Neural crest cell (in vitro differentiated cells): ENCODE measurements around the gene SLC10A6. TPM values are rescaled to one million over a fixed set of nuclear protein-coding genes. Genes with fewer than 3 reads are reported as not detected.

Experiments used
- DNase-seq: peaks from one replicate; pipeline ENCODE4 v3.0.0; 2021; ENCODE audit warnings: low read depth, mixed read lengths, low spot score
- H3K27ac Mint-ChIP-seq: one replicate; pipeline ENCODE4 v1.8.0; 2021; ENCODE audit warnings: mild to moderate bottlenecking, mixed read lengths; ENCODE audit not compliant: unreplicated experiment
- H3K27me3 Mint-ChIP-seq: 2 replicates; pipeline ENCODE4 v1.8.0; 2021; ENCODE audit warnings: low read depth, mild to moderate bottlenecking, mixed read lengths
- H3K36me3 Mint-ChIP-seq: 2 replicates; pipeline ENCODE4 v1.8.0; 2021; ENCODE audit warnings: low read depth, mild to moderate bottlenecking, mixed read lengths
- H3K4me1 Mint-ChIP-seq: 2 replicates; pipeline ENCODE4 v1.8.0; 2021; ENCODE audit warnings: mixed read lengths
- H3K4me3 Mint-ChIP-seq: one replicate; pipeline ENCODE4 v1.8.0; 2021; ENCODE audit warnings: mild to moderate bottlenecking, mixed read lengths
- H3K9me3 Mint-ChIP-seq: 2 replicates; pipeline ENCODE4 v1.8.0; 2021; ENCODE audit warnings: mixed read lengths
- total RNA-seq: library from RNA; stranded (reverse); gene quantifications from 2 replicates; pipeline ENCODE4 v1.2.1, GENCODE V29; 2021
- TF ChIP-seq, protein P1 (sequence below): fragments of 200-600 bp; sonication (generic); conservative IDR thresholded peaks from 2 replicates; pipeline ENCODE4 v1.5.0; 2021; ENCODE audit warnings: antibody characterized with exemption, mild to moderate bottlenecking

SLC10A6 gene
- total RNA-seq, 1 donor from 2014 or later: not detected

DNA sequence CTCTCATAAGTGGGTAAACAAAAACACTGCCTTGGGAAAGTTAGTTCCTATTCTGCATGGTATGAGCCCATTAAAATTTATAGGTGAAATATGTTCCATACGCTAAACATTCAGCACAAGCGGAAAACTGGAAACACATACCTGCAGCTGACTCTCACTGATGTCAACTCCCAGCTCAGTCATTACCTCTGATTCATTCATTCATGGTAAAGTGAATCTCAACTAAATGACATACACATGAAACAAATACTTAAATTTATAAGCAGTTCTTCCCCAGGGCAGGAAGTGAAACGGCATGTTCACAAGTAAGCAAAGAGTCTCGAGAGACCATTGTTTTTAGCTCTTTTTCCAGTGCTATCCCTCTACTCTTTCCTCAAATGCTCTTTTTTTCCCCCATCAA lies 1.6 kb downstream of the SLC10A6 start:
- H3K4me1 Mint-ChIP-seq: peaks cover 4% of the 10 kb centered on the region
- no peak overlapping the region for H3K4me3 Mint-ChIP-seq
- peaks cover 6% of the 10 kb centered on the region for H3K9me3 Mint-ChIP-seq
- H3K36me3 Mint-ChIP-seq: no peaks in the 10 kb centered on the region
- H3K27ac Mint-ChIP-seq: no peak overlapping the region
- no peaks in the 10 kb centered on the region for H3K27me3 Mint-ChIP-seq
- TF ChIP-seq, protein P1, sequence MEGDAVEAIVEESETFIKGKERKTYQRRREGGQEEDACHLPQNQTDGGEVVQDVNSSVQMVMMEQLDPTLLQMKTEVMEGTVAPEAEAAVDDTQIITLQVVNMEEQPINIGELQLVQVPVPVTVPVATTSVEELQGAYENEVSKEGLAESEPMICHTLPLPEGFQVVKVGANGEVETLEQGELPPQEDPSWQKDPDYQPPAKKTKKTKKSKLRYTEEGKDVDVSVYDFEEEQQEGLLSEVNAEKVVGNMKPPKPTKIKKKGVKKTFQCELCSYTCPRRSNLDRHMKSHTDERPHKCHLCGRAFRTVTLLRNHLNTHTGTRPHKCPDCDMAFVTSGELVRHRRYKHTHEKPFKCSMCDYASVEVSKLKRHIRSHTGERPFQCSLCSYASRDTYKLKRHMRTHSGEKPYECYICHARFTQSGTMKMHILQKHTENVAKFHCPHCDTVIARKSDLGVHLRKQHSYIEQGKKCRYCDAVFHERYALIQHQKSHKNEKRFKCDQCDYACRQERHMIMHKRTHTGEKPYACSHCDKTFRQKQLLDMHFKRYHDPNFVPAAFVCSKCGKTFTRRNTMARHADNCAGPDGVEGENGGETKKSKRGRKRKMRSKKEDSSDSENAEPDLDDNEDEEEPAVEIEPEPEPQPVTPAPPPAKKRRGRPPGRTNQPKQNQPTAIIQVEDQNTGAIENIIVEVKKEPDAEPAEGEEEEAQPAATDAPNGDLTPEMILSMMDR: no peak
- no peak for DNase-seq

DNA sequence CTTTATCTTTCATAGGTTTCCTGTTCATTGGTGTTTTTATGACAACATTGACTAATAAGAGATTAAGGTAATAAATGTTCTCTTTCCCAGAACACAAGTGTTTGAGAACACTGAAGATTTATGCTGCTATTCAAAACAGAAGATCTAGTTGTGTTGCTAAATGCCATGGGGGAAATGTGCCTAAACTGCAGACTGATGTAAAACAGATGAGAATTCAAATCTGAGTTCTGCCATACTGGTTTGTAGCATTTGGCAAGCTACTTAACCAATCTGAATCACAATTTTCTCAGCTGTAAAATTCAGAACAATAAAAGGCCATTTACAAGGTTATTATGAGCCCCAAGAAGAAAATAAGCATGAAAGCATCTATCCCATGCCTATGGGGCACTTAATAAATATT lies 2.3 kb downstream of the SLC10A6 start:
- Mint-ChIP-seq H3K4me1 (peaks cover 4% of the 10 kb centered on the region), H3K9me3 (peaks cover 6% of the 10 kb centered on the region), H3K27me3 (no peaks in the 10 kb centered on the region), H3K27ac (no peak overlapping the region), H3K4me3 (no peak overlapping the region), H3K36me3 (no peaks in the 10 kb centered on the region)
- DNase-seq: no peak
- TF ChIP-seq, protein P1: no peak

DNA sequence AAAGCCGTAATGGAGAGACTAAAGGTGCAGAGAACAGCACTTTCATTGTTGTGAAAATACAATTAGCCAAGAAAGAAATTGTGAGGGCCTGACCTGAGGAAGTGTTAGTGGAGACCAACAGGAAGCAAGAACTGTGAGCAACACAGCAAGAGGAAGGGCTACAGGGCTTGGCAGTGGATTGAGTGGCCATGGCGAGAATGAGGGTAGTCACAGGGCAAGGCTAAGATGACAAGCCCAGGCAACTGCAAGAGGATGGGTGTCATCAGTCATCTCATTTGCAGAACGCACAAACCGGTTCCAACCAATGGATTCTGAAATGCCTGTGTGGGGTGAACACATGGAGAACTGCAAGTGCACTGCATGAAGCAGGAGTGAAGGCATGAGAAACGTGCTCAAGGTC lies 3.6 kb downstream of the SLC10A6 start:
- H3K27ac Mint-ChIP-seq: no peak overlapping the region
- H3K27me3 Mint-ChIP-seq: no peaks in the 10 kb centered on the region
- H3K4me1 Mint-ChIP-seq: peaks cover 4% of the 10 kb centered on the region
- no peaks in the 10 kb centered on the region for H3K36me3 Mint-ChIP-seq
- TF ChIP-seq, protein P1: no peak
- peaks cover 6% of the 10 kb centered on the region for H3K9me3 Mint-ChIP-seq
- no peak for DNase-seq
- H3K4me3 Mint-ChIP-seq: no peak overlapping the region

DNA sequence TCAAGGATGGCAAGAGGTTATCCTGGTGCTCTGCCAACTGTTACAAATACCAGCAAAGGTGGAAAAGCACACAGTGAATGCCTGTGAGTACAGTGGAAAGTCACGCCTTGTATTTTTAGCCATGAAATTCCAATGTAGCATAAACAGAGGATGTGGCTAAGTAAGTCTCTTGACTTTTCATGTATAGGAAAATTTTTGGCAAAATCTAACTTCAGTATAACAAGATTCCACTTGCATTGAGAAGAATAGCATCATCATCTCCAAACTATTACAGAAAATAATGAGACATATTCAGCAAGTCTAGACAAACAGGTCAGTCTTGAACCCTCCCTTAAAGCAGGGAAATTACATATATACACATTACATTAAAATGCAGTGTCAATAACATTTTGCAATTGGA lies 7.9 kb downstream of the SLC10A6 start:
- H3K27me3 Mint-ChIP-seq: no peaks in the 10 kb centered on the region
- no peak overlapping the region for H3K27ac Mint-ChIP-seq
- H3K4me1 Mint-ChIP-seq: peaks cover 4% of the 10 kb centered on the region
- H3K4me3 Mint-ChIP-seq: no peak overlapping the region
- TF ChIP-seq, protein P1: no peak
- no peak for DNase-seq
- no peaks in the 10 kb centered on the region for H3K36me3 Mint-ChIP-seq
- peaks cover 6% of the 10 kb centered on the region for H3K9me3 Mint-ChIP-seq

DNA sequence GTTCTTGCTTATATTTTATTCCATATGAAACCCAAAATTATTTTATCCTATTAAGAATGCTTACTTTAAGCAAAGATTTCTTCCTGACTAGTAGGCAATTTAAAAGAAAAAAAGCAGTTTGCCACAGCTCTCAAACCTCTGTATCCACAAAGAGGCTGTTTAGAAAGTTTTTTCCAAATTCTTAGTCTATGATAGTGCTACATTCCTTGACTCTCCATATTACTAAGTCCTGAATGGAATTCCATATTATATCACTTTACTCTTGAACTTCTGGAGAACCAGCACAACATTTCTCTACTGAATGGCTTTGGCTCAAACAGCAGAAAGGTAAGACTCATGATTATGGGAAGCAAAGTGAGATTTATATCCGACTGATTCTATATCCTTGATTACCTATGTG lies 8.3 kb downstream of the SLC10A6 start:
- no peak for DNase-seq
- Mint-ChIP-seq H3K9me3 (peaks cover 6% of the 10 kb centered on the region), H3K36me3 (no peaks in the 10 kb centered on the region), H3K4me1 (peaks cover 4% of the 10 kb centered on the region), H3K4me3 (no peak overlapping the region), H3K27ac (no peak overlapping the region), H3K27me3 (no peaks in the 10 kb centered on the region)
- TF ChIP-seq, protein P1: no peak
